A549 (cell line): Measurements from ENCODE around the gene PCGF3. TPM values are rescaled to one million over a fixed set of nuclear protein-coding genes. Genes with fewer than 3 reads are reported as not detected.

ENCODE experiments used
- ATAC-seq, 2 experiments: fragments of 200-7000 bp in 1 of 2; fragments of >200 bp in 1 of 2; cut with Nextera tagmentation in 1 of 2; cut with Tn5 transposase in 1 of 2; 3 replicates each; pipeline versions ENCODE4 v1.8.0 to v1.9.1; 2018 to 2020; ENCODE audit warnings: mild to moderate bottlenecking in 1 of 2, moderate library complexity in 1 of 2
- CTCF ChIA-PET: fragments of 300-600 bp; sonication (Branson Sonifier 250); formaldehyde crosslinking; extraction: SDS; loops from one replicate; lab custom pipeline; 2021; ENCODE audit warnings: antibody characterized with exemption, inconsistent platforms; lab: Yijun Ruan, JAX
- POLR2A ChIA-PET: fragments of 350-600 bp; formaldehyde crosslinking; extraction: SDS; loops from one replicate; lab custom pipeline; 2021; ENCODE audit warnings: antibody characterized with exemption, inconsistent platforms; lab: Yijun Ruan, JAX
- DNase-seq, 2 experiments: peaks; one replicate each; pipeline versions ENCODE4 v3.0.0 to v3.0.0-alpha.2; 2011 to 2016; ENCODE audit warnings: low read depth in 1 of 2, low spot score in 1 of 2
- FAIRE-seq: peaks from 2 replicates; lab custom pipeline; 2011; peaks lifted over from hg19 to GRCh38; lab: Jason Lieb, UNC
- H3K27ac ChIP-seq, 2 experiments: fragments of >200 bp; sonication (Bioruptor Twin); formaldehyde crosslinking; 3 replicates each; pipeline ENCODE4 v1.5.1; 2016 to 2017
- H3K4me1 ChIP-seq: fragments of >200 bp; sonication (Bioruptor Twin); formaldehyde crosslinking; 3 replicates; pipeline ENCODE4 v1.6.1; 2016
- H3K4me2 ChIP-seq: fragments of >200 bp; sonication (Bioruptor Twin); formaldehyde crosslinking; 3 replicates; pipeline ENCODE4 v1.6.1; 2016
- H3K4me3 ChIP-seq: fragments of >200 bp; sonication (Bioruptor Twin); formaldehyde crosslinking; 3 replicates; pipeline ENCODE4 v1.5.1; 2016
- H3K9me3 ChIP-seq: fragments of >200 bp; sonication (Bioruptor Twin); formaldehyde crosslinking; 3 replicates; pipeline ENCODE4 v1.6.1; 2016
- CBX2 ChIP-seq: fragments of 200-600 bp; sonication (generic); IDR thresholded peaks from 2 replicates; pipeline ENCODE4 v1.6.1; 2016; ENCODE audit warnings: low read depth, mild to moderate bottlenecking, borderline replicate concordance
- EHMT2 ChIP-seq: fragments of 200-600 bp; sonication (generic); IDR thresholded peaks from 2 replicates; pipeline ENCODE4 v1.6.1; 2016; ENCODE audit warnings: antibody characterized with exemption, low read depth, mild to moderate bottlenecking, moderate library complexity
- ELK1 ChIP-seq: fragments of 150-350 bp; IDR thresholded peaks from 2 replicates; pipeline ENCODE4 v1.6.1; 2014; ENCODE audit warnings: low read depth, mild to moderate bottlenecking, low read length
- EP300 ChIP-seq, 2 experiments: fragments of >200 bp; sonication (Bioruptor Twin); formaldehyde crosslinking; IDR thresholded peaks; 2 replicates in 1 of 2; 3 replicates in 1 of 2; pipeline ENCODE4 v1.6.1; 2016 to 2017
- ESRRA ChIP-seq: fragments of 150-350 bp; IDR thresholded peaks from 2 replicates; pipeline ENCODE4 v1.6.1; 2014; ENCODE audit warnings: mild to moderate bottlenecking, low read length, borderline replicate concordance
- FOSL2 ChIP-seq, 2 experiments: fragments of 450-650 bp in 1 of 2; fragments of >200 bp in 1 of 2; sonication (Bioruptor Twin) in 1 of 2; formaldehyde crosslinking; IDR thresholded peaks; 2 replicates each; pipeline versions ENCODE4 v1.5.0 to v1.6.1; 2016 to 2020; ENCODE audit warnings: mild to moderate bottlenecking in 1 of 2, moderate library complexity in 1 of 2
- HDAC2 ChIP-seq: fragments of 200-600 bp; sonication (generic); IDR thresholded peaks from 2 replicates; pipeline ENCODE4 v1.6.1; 2016
- HEYL ChIP-seq: fragments of 250-450 bp; sonication (Bioruptor Pico); IDR thresholded peaks from 2 replicates; pipeline ENCODE4 v1.8.0; 2021; ENCODE audit warnings: mild to moderate bottlenecking, moderate library complexity
- HOXB13 ChIP-seq: fragments of 250-450 bp; sonication (Bioruptor Pico); IDR thresholded peaks from 2 replicates; pipeline ENCODE4 v1.5.0; 2020; ENCODE audit warnings: low read depth, mild to moderate bottlenecking, moderate library complexity
- KDM1A ChIP-seq: fragments of 200-600 bp; sonication (generic); IDR thresholded peaks from 2 replicates; pipeline ENCODE4 v1.6.1; 2016; ENCODE audit warnings: low read depth, mild to moderate bottlenecking
- KDM5A ChIP-seq: fragments of 200-600 bp; sonication (generic); IDR thresholded peaks from 2 replicates; pipeline ENCODE4 v1.6.1; 2016; ENCODE audit warnings: antibody characterized with exemption, mild to moderate bottlenecking
- MAFK ChIP-seq: fragments of 450-650 bp; IDR thresholded peaks from 2 replicates; pipeline ENCODE4 v1.6.1; 2014; ENCODE audit not compliant: partially characterized antibody
- MAZ ChIP-seq: fragments of 150-350 bp; IDR thresholded peaks from 2 replicates; pipeline ENCODE4 v1.6.1; 2014; ENCODE audit warnings: antibody characterized with exemption, low read depth, low read length, borderline replicate concordance
- NFE2L2 ChIP-seq: fragments of 150-350 bp; conservative IDR thresholded peaks from 2 replicates; pipeline ENCODE4 v1.6.1; 2014; ENCODE audit warnings: low read length
- NPAS2 ChIP-seq: fragments of 250-450 bp; sonication (Bioruptor Pico); IDR thresholded peaks from 2 replicates; pipeline ENCODE4 v1.8.0; 2022; ENCODE audit warnings: mild to moderate bottlenecking, moderate library complexity, borderline replicate concordance
- NR3C1 ChIP-seq: fragments of >200 bp; sonication (Bioruptor Twin); formaldehyde crosslinking; IDR thresholded peaks from 3 replicates; pipeline ENCODE4 v1.6.1; 2017
- PBX3 ChIP-seq: IDR thresholded peaks from 2 replicates; pipeline ENCODE4 v1.6.1; 2012
- POLR2AphosphoS2 ChIP-seq: conservative IDR thresholded peaks from 2 replicates; pipeline ENCODE4 v1.6.1; 2012; ENCODE audit warnings: low read length, improper control_type of control experiment, inconsistent platforms
- RARB ChIP-seq: fragments of 250-450 bp; sonication (Bioruptor Pico); IDR thresholded peaks from 2 replicates; pipeline ENCODE4 v1.8.0; 2021; ENCODE audit warnings: mild to moderate bottlenecking, moderate library complexity
- RFX5 ChIP-seq: fragments of 450-650 bp; IDR thresholded peaks from 2 replicates; pipeline ENCODE4 v1.7.1; 2014; ENCODE audit warnings: antibody characterized with exemption, mild to moderate bottlenecking, moderate library complexity
- RNF2 ChIP-seq: fragments of 200-600 bp; sonication (generic); IDR thresholded peaks from 2 replicates; pipeline ENCODE4 v1.6.1; 2016; ENCODE audit warnings: low read depth, mild to moderate bottlenecking, antibody characterized with exemption, moderate library complexity, borderline replicate concordance
- TFCP2L1 ChIP-seq: fragments of 250-450 bp; sonication (Bioruptor Pico); IDR thresholded peaks from 2 replicates; pipeline ENCODE4 v1.5.0; 2021; ENCODE audit warnings: mild to moderate bottlenecking
- TP53 ChIP-seq: fragments of 250-450 bp; sonication (Bioruptor Pico); IDR thresholded peaks from 2 replicates; pipeline ENCODE4 v1.5.0; 2021; ENCODE audit warnings: mild to moderate bottlenecking, moderate library complexity
- ZFP36 ChIP-seq: fragments of 450-650 bp; IDR thresholded peaks from 2 replicates; pipeline ENCODE4 v1.6.1; 2014; ENCODE audit warnings: borderline replicate concordance; ENCODE audit not compliant: partially characterized antibody
- WGBS: methylation state at CpG from one replicate; pipeline ENCODE4 v1.1.6; 2017; ENCODE audit errors: missing lambda C conversion rate; 5-methylcytosine and 5-hydroxymethylcytosine counted together
- polyA plus RNA-seq, 4 experiments: library from polyadenylated mRNA; depleted of rRNA in 3 of 4; stranded (reverse); fragments of >200 nt; fragmentation: RNase III in 1 of 4; extraction: RNeasy Plus Mini Kit Qiagen cat#74134 plus additional on column Dnase treatment in 1 of 4; gene quantifications; 2 replicates in 3 of 4; 3 replicates in 1 of 4; pipeline ENCODE4 v1.2.3, GENCODE V29; 2011 to 2017
- TF ChIP-seq, protein P1 (sequence below): fragments of 250-450 bp; sonication (Bioruptor Pico); IDR thresholded peaks from 2 replicates; pipeline ENCODE4 v1.5.0; 2021; ENCODE audit warnings: mild to moderate bottlenecking, moderate library complexity, borderline replicate concordance
- TF ChIP-seq, protein P2 (sequence below): fragments of >200 bp; sonication (Bioruptor Twin); formaldehyde crosslinking; IDR thresholded peaks from 3 replicates; pipeline ENCODE4 v1.6.1; 2016

The PCGF3 gene
- polyA plus RNA-seq, 2 of the 4 experiments (the other 2 are of a cell fraction), result 15.9 to 21.0 TPM

GRCh38 chr4:712093-712492, 6.5 kb downstream of the PCGF3 start (continued):
- TF ChIP-seq, protein P1, sequence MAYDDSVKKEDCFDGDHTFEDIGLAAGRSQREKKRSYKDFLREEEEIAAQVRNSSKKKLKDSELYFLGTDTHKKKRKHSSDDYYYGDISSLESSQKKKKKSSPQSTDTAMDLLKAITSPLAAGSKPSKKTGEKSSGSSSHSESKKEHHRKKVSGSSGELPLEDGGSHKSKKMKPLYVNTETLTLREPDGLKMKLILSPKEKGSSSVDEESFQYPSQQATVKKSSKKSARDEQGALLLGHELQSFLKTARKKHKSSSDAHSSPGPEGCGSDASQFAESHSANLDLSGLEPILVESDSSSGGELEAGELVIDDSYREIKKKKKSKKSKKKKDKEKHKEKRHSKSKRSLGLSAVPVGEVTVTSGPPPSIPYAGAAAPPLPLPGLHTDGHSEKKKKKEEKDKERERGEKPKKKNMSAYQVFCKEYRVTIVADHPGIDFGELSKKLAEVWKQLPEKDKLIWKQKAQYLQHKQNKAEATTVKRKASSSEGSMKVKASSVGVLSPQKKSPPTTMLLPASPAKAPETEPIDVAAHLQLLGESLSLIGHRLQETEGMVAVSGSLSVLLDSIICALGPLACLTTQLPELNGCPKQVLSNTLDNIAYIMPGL (CRISPR knock-in tag), result no peak
- TF ChIP-seq TFCP2L1 (no peak), RFX5 (no peak), ZFP36 (no peak), FOSL2 (IDR thresholded peaks at IDR 0.05) (no peak), FOSL2 (CRISPR knock-in tag; IDR thresholded peaks at IDR 0.05) (no peak)

GRCh38 chr4:712916-713632, 7.4 kb downstream of the PCGF3 start:
- no peak for FAIRE-seq
- Histone ChIP-seq H3K4me2 (no peak overlapping the region), H3K9me3 (no peaks in the 10 kb centered on the region), H3K27ac (no peak overlapping the region), H3K4me1 (no peaks in the 10 kb centered on the region), H3K4me3 (no peak overlapping the region)
- WGBS, result 92% methylated on average over 4 of the region's 9 CpGs
- POLR2A ChIA-PET, result no interaction called here
- no peak for TF ChIP-seq PBX3
- TF ChIP-seq HEYL, result no peak
- TF ChIP-seq KDM1A, result no peak
- TF ChIP-seq RNF2, result no peak
- no peak for ATAC-seq
- DNase-seq, result no peak
- CTCF ChIA-PET, result no interaction called here

GRCh38 chr4:714087-714486, 8.5 kb downstream of the PCGF3 start:
- no peak for ATAC-seq
- no peak for FAIRE-seq
- ChIA-PET POLR2A (no interaction called here), CTCF (interaction anchor here (0.8 kb wide), 1 partner anchor 28 kb away, joined by 3 read pairs; no protein-coding TSS in a partner anchor)
- WGBS, result 99% methylated on average over 18 of the region's 18 CpGs
- DNase-seq, result no peak
- no peak for TF ChIP-seq TP53
- TF ChIP-seq HOXB13 (CRISPR knock-in tag), result no peak
- TF ChIP-seq, protein P2, sequence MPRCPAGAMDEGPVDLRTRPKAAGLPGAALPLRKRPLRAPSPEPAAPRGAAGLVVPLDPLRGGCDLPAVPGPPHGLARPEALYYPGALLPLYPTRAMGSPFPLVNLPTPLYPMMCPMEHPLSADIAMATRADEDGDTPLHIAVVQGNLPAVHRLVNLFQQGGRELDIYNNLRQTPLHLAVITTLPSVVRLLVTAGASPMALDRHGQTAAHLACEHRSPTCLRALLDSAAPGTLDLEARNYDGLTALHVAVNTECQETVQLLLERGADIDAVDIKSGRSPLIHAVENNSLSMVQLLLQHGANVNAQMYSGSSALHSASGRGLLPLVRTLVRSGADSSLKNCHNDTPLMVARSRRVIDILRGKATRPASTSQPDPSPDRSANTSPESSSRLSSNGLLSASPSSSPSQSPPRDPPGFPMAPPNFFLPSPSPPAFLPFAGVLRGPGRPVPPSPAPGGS, result no peak
- TF ChIP-seq POLR2AphosphoS2, result no peak
- no peak for TF ChIP-seq FOSL2 (IDR thresholded peaks at IDR 0.05)
- TF ChIP-seq FOSL2 (CRISPR knock-in tag; IDR thresholded peaks at IDR 0.05), result no peak
- TF ChIP-seq KDM5A, result no peak
- TF ChIP-seq KDM1A, result no peak
- TF ChIP-seq MAZ, result no peak
- TF ChIP-seq RARB (CRISPR knock-in tag), result no peak
- no peak for TF ChIP-seq NPAS2 (CRISPR knock-in tag)
- no peak for TF ChIP-seq NR3C1
- TF ChIP-seq PBX3, result no peak
- TF ChIP-seq EHMT2, result no peak
- no peak for TF ChIP-seq ELK1
- no peak for TF ChIP-seq EP300 (IDR thresholded peaks at IDR 0.05)
- no peak for TF ChIP-seq ESRRA
- TF ChIP-seq MAFK, result no peak
- no peak for TF ChIP-seq HDAC2
- TF ChIP-seq CBX2, result no peak
- TF ChIP-seq NFE2L2, result no peak
- H3K4me1 ChIP-seq, result no peaks in the 10 kb centered on the region
- no peak overlapping the region for H3K4me3 ChIP-seq
- no peaks in the 10 kb centered on the region for H3K9me3 ChIP-seq
- H3K27ac ChIP-seq, result no peak overlapping the region
- no peak overlapping the region for H3K4me2 ChIP-seq
